GM12873 (cell line): ENCODE measurements around the gene EHD2.

Source experiments
- CTCF ChIP-seq: IDR thresholded peaks from 2 replicates; pipeline ENCODE4 v1.5.1; 2012; ENCODE audit warnings: low read depth, mild to moderate bottlenecking, moderate library complexity, low read length, control low read depth; ENCODE audit not compliant: insufficient read depth; ENCODE audit errors: missing control alignments

The EHD2 gene

DNA sequence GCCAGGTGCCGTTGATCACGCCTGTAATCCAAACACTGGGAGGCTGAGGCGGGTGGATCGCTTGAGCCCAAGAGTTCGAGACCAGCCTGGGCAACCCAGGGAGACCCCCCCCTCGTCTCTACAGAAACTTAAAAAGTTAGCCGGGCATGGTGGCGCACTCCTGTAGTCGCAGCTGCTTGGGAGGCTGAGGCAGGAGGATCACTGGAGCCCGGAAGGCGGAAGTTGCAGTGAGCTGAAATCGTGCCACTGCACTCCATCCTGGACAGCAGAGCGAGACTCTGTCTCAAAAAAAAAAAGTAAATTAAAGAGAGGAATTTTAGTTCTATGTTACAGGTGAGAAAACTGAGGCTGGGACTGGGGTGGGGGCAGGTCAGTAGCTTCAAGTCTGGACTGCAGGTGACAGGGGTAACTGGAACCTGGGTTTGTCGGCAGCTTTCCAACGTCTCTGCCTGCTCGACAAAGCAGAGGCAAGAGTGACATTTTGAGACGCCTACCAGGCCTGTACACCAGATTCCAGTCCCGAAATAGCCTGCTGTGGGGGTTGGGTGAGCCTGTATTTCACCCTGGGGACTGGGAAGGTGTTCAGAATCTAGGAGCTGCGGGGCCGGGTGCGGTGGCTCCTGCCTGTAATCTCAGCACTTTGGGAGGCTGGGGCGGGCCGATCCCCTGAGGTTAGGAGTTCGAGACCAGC, 66.4 kb downstream of the EHD2 start:
- no peak for TF ChIP-seq CTCF

DNA sequence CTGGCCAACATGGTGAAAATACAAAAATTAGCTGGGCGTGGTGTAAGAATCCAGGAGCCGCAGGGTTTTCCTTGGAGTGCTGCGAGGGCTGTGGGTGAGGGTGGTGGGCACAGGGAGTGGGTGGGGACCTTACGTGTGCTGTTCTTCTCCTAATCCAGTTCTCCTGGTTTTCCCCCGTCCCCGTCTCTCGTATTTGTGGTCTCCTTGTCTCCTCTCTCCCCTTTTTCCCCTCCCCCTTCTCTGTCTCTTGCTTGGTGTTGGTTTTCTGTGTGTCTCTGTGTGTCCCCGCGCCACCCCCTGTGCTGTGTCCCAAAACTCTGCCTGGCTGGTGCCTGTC, 67.0 kb downstream of the EHD2 start:
- TF ChIP-seq CTCF = no peak

GRCh38 chr19:47781590-47782262, 68.5 kb downstream of the EHD2 start:
- no peak for TF ChIP-seq CTCF

DNA sequence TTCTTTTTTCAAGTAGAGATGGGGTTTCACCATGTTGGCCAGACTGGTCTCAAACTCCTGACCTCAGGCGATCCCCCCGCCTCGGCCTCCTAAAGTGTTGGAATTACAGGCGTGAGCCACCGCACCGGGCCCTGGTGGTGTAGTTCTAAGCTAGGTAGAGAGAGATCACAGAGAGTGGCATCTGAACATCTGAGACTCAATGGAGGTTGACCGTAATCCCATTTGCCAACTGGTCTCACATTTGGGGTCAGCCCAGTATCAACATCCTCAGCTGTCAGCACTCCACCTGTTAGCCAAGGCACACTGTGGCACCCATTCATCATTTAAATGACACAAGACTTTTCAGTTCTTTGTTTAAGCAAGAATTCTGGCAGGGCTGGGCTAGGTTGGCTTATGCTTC, 73.3 kb downstream of the EHD2 start:
- no peak for TF ChIP-seq CTCF

- TF ChIP-seq CTCF = peak; percentile 87
Measured at GRCh38 chr19:47790398-47790814, 77.2 kb downstream of the EHD2 start.

DNA sequence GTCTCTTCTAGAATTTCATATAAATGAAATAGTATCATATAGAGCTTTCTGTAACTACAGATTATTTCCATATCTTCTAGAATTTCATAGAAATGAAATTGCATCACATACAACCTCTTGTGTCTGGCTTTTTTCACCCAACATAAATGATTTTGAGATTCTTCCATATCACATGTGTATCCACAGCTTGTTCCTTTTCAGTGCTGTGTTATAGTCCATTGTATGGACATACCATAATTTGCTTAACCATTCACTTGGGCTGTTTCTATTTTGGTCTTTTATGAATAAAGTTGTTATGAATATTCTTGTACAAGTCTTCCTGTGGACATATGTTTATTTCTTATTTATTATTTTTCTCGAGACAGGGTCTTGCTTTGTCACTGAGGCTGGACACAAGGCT, 79.4 kb downstream of the EHD2 start:
- no peak for TF ChIP-seq CTCF
